GM19351 (cell line): ENCODE results near the gene SPTY2D1.
"Not testable (repeated sequence)": the region's sequence is repeated elsewhere in the genome, so short reads cannot be mapped to it uniquely, and the experiment has no call there.

ENCODE experiments used
- ATAC-seq: cut with Tn5 transposase; IDR thresholded peaks from one replicate; pipeline ENCODE4 v1.9.1; 2021; ENCODE audit warnings: mild to moderate bottlenecking, moderate library complexity; ENCODE audit not compliant: unreplicated experiment

The SPTY2D1 gene, protein sequence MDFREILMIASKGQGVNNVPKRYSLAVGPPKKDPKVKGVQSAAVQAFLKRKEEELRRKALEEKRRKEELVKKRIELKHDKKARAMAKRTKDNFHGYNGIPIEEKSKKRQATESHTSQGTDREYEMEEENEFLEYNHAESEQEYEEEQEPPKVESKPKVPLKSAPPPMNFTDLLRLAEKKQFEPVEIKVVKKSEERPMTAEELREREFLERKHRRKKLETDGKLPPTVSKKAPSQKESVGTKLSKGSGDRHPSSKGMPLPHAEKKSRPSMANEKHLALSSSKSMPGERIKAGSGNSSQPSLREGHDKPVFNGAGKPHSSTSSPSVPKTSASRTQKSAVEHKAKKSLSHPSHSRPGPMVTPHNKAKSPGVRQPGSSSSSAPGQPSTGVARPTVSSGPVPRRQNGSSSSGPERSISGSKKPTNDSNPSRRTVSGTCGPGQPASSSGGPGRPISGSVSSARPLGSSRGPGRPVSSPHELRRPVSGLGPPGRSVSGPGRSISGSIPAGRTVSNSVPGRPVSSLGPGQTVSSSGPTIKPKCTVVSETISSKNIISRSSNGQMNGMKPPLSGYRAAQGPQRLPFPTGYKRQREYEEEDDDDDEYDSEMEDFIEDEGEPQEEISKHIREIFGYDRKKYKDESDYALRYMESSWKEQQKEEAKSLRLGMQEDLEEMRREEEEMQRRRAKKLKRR

DNA sequence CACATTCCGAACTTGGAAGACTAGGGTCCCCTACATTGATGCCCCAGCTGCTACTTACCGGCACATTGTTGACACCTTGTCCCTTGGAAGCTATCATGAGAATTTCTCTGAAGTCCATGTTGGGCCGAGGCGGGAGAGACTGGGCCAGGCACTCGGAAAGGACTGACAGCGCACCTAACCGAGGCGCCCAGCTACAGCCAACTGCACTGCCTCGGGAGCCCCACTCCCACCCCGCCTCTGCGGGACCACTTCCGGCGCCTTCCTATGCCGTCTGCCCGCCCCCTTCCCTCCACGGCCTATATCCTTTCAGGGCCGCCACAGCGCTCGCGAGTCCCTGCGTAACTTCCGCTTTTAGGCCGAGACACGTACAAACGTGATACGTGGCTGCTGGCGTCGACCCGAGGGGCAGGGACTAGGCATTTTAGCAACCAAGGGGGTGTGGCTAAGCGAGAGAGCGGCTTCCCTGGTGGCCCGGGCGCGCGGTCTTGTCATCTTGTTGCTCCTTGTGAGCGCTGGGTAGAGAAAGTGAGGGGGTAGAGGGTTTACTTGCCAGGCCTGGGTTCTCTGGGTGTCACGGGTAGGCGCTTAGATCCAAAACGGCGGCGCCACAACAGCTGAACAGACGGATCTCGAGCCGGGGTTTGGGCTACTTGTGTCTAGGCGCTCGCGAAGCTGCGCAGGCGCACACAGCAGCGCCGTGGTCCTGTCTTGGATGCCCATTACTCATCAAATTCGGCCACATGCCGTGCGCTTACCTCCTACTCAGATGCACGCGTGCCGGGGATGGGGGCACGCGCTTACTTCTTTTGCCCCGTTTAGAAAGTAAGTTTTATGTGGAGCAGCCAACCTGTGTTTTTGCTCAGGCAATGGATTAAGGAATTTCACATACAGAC is at the start of gene SPTY2D1:
Gene SPTY2D1, minus strand, starts transcription at position 203 of the 893 bp plus-strand sequence. Its CDS starts 85 bp downstream, at position 118.
- ATAC-seq, result peak; percentile 94

DNA sequence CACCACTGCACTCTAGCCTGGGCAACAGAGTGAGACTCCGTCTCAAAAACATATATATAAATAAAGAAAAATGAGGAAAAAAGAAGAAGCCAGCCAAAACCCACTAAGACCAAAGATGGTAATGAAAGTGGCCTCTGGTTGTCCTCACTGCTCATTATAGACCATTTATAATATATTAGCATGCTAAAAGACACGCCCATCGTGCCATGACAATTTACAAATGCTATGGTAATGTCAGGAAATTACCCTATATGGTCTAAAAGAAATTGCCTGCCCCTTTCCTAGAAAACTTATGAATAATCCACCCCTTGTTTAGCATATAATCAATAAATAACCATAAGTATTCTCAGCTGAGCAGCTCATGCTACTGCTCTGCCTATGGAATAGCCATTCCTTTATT is 48.3 kb upstream of the SPTY2D1 start:
- no peak for ATAC-seq

DNA sequence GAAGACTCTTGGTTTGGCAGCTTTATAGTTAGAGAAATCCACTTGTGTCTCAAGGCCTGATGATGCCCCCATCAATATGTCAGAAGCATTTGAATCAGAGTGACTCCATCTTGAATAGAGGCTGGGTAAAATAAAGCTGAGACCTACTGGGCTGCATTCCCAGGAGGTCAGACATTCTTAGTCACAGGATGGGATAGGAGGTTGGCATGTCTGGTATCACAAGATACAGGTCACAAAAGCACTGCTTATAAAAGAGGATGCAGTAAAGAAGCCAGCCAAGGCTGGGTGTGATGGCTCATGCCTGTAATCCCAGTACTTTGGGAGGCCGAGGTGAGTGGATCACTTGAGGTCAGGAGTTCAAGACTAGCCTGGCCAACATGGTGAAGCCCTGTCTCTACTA is 47.8 kb upstream of the SPTY2D1 start:
- not testable (repeated sequence) for ATAC-seq

- ATAC-seq, result no peak
These were observed 43.4 kb upstream of the SPTY2D1 start for GRCh38 chr11:18677560-18677959.

DNA sequence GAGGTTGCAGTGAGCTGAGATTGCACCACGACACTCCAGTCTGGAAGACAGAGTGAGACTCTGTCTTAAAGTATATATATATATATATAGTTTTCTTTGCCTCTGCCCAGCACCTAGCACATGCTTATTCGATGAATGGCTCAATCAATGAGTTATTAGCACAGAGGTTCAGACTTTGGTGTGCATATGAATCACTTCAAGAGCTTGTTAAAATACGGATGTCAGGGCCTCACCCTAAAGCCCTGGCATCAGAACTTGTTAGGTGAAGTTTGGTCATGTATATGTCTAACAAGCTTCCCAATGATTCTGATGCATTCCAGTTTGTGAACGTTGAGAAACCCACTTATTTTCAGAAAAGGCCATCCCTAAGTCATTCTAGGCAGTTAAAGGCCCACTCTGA is 42.7 kb upstream of the SPTY2D1 start:
- no peak for ATAC-seq

DNA sequence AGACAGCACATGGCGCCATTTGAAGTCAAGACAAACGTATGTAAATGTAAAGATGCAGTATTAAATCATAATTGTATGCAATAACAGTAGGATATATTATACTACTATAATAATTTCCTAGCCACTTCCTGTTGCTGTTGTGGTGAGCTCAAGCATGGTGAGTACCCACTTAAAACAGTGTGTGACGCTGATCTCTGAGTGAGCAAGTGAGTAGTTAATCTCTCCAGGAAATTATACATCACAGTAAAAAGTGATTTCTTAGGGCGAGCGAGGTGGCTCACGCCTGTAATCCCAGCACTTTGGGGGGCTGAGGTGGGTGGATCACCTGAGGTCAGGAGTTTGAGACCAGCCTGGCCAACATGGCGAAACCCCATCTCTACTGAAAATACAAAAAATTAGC is 38.1 kb upstream of the SPTY2D1 start:
- ATAC-seq, result not testable (repeated sequence)

- no peak for ATAC-seq
These were observed 37.1 kb upstream of the SPTY2D1 start for GRCh38 chr11:18671246-18671645.

DNA sequence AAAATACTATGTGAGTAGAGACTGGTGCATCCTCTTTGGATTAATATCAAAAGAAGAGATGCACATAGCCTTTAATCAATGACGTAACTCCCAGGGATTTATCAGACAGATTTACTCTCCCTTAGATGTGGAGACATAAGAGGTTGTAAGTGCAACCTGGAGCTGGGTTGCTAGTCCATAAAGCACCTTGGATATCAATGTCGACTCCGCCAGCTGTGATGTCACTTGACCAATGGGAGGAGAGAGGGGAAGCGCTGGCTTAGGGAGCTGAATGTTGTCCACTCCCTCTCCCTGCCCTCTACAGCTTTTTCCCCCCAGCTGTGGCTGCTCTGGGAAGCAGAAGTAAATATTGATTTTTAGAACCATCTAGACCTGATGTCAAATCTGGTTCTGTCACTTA is 35.6 kb upstream of the SPTY2D1 start:
- no peak for ATAC-seq

DNA sequence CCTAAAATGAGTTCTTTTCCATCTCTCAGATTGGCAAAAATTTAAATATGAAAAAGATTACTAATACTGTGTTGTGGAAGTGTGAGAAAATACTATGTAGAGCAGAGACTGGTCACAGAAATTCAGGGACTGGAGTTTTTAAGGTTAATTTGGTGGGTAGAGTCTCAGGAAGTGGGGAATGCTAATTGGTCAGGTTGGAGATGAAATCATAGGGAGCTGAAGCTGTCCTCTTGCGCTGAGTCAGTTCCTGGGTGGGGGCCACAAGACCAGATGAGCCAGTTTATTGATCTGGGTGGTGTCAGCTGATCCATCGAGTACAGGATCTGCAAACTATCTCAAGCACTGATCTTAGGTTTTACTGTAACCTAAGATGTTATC is 35.1 kb upstream of the SPTY2D1 start:
- no peak for ATAC-seq

- ATAC-seq, result no peak
These were observed 34.0 kb upstream of the SPTY2D1 start for GRCh38 chr11:18668131-18668530.

GRCh38 chr11:18665353-18665872 is 31.3 kb upstream of the SPTY2D1 start:
- not testable (repeated sequence) for ATAC-seq

DNA sequence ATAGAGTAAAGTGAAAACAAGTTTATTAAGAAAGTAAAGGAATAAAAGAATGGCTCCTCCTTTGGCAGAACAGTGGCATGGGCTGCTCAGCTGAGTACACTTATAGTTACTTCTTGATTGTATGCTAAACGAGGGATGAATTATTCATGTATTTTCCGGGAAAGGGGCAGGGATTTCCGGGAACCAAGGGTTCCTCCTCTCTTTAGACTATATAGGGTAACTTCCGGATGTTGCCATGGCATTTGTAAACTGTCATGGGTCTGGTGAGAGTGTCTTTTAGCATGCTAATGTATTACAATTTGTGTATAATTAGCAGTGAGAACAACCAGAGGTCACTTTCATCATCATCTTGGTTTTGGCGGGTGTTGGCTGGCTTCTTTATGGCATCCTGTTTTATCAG is 23.5 kb upstream of the SPTY2D1 start:
- ATAC-seq, result no peak

DNA sequence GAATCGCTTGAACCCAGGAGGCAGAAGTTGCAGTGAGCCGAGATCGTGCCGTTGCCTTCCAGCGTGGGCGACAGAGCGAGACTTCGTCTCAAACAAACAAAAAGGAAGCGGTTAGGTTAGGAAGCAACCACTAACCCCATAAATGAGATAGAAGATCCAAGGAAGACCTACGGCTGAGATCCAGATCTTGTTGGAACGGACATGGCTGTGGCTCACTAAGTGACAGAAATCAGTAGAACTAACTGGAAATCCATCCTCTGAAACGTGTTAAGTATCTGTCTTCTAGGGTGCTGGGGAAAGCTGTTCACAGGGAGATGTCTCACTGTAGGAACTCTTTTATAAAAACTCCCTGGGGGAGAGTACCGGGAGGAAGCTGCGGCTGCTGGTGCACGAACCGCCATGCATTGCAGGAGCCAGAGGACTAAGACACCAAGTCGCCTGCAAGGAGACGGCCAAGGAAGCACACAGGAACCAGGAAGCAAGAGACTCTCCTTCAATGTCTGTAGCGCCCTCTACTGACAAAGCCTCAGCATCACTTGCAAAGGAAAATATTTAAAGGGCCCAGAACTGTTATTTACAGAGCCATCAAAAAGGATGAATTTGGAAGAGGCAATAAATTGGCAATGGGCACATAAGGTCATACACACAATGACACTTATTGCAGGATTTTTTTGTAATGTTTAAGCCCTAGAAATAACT is 16.9 kb upstream of the SPTY2D1 start:
- no peak for ATAC-seq

DNA sequence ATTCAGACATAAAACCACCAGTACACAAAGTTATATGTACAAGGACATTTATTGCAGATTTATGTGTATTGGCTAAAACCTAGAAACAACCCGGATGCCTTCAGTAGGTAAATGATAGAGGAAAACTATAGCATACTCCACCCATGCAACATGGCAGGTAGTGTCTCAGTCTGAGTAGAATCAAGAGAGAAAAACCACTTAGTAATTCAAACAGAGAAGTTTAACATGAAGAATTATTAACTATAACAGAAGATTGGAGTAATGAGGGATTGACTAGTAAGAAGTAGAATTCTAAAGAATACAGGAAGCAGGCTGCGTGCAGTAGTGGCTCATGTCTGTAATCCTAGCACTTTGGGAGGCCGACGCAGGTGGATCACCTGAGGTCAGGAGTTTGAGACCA is 16.2 kb upstream of the SPTY2D1 start:
- ATAC-seq, result no peak

GRCh38 chr11:18643034-18643433 is 8.9 kb upstream of the SPTY2D1 start:
- not testable (repeated sequence) for ATAC-seq

- no peak for ATAC-seq
These were observed 7.5 kb upstream of the SPTY2D1 start for GRCh38 chr11:18641677-18642076.

GRCh38 chr11:18633256-18634139 is 644 bp downstream of the SPTY2D1 start:
- peak; percentile 52 for ATAC-seq

GRCh38 chr11:18632841-18633240 is 1.3 kb downstream of the SPTY2D1 start:
- no peak for ATAC-seq

- ATAC-seq, result no peak
These were observed 10.0 kb downstream of the SPTY2D1 start for GRCh38 chr11:18624161-18624560.
